ENCODE results near the gene LHX6. TPM values are rescaled to one million over a fixed set of nuclear protein-coding genes. Genes with fewer than 3 reads are reported as not detected.

The LHX6 gene
- polyA plus RNA-seq, 1 donor from 2014 or later: 0.14 TPM

DNA sequence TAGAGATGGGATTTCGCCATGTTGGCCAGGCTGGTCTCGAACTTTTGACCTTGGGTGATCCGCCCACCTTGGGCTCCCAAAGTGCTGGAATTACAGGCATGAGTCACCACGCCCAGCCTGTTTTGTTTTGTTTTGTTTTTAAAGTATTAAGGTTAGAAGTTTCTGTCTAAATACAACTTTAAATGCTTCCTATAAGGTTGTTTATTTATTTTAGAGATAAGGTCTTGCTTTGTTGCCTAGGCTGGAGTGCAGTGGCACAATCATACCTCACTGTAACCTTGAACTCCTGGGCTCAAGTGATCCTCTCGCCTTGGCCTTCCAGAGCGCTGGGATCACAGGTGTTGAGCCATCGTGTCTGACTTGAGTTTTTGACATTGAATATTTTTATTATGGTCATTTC lies 47.3 kb upstream of the LHX6 start:
- H3K9me2 ChIP-seq (ENCODE audit: insufficient read depth, low read length): no peaks in the 10 kb centered on the region
- no peak overlapping the region for H3K27ac ChIP-seq (ENCODE audit: low read length)
- no peaks in the 10 kb centered on the region for H3K79me2 ChIP-seq (replicated peaks; ENCODE audit: insufficient read depth, low read length)
- H3K9ac ChIP-seq (ENCODE audit: low read length): no peak overlapping the region
- no peaks in the 10 kb centered on the region for H4K20me1 ChIP-seq (ENCODE audit: insufficient read depth)
- H3K36me3 ChIP-seq (ENCODE audit: insufficient read depth, low read length): no peaks in the 10 kb centered on the region
- H3K9me3 ChIP-seq (ENCODE audit: low read length): peaks cover 9% of the 10 kb centered on the region
- no peak overlapping the region for H3K4me2 ChIP-seq (ENCODE audit: low read length)
- H2AFZ ChIP-seq (ENCODE audit: low read depth, low read length): no peak overlapping the region
- TF ChIP-seq EZH2 (IDR thresholded peaks at IDR 0.05; ENCODE audit: borderline replicate concordance, insufficient read depth, low read length, poor library complexity, severe bottlenecking) (no peak), SMC3 (conservative IDR thresholded peaks at IDR 0.05; ENCODE audit: poor library complexity) (no peak), EP300 (conservative IDR thresholded peaks at IDR 0.05; ENCODE audit: poor library complexity, severe bottlenecking) (no peak), RAD21 (conservative IDR thresholded peaks at IDR 0.05) (no peak), TAF1 (IDR thresholded peaks at IDR 0.05; ENCODE audit: low read depth) (no peak), MXI1 (conservative IDR thresholded peaks at IDR 0.05; ENCODE audit: poor library complexity, severe bottlenecking) (no peak), POLR2AphosphoS5 (IDR thresholded peaks at IDR 0.05) (no peak)
- TF ChIP-seq, protein P1, sequence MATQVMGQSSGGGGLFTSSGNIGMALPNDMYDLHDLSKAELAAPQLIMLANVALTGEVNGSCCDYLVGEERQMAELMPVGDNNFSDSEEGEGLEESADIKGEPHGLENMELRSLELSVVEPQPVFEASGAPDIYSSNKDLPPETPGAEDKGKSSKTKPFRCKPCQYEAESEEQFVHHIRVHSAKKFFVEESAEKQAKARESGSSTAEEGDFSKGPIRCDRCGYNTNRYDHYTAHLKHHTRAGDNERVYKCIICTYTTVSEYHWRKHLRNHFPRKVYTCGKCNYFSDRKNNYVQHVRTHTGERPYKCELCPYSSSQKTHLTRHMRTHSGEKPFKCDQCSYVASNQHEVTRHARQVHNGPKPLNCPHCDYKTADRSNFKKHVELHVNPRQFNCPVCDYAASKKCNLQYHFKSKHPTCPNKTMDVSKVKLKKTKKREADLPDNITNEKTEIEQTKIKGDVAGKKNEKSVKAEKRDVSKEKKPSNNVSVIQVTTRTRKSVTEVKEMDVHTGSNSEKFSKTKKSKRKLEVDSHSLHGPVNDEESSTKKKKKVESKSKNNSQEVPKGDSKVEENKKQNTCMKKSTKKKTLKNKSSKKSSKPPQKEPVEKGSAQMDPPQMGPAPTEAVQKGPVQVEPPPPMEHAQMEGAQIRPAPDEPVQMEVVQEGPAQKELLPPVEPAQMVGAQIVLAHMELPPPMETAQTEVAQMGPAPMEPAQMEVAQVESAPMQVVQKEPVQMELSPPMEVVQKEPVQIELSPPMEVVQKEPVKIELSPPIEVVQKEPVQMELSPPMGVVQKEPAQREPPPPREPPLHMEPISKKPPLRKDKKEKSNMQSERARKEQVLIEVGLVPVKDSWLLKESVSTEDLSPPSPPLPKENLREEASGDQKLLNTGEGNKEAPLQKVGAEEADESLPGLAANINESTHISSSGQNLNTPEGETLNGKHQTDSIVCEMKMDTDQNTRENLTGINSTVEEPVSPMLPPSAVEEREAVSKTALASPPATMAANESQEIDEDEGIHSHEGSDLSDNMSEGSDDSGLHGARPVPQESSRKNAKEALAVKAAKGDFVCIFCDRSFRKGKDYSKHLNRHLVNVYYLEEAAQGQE (IDR thresholded peaks at IDR 0.05; ENCODE audit: borderline replicate concordance): no peak
- TF ChIP-seq, protein P2, sequence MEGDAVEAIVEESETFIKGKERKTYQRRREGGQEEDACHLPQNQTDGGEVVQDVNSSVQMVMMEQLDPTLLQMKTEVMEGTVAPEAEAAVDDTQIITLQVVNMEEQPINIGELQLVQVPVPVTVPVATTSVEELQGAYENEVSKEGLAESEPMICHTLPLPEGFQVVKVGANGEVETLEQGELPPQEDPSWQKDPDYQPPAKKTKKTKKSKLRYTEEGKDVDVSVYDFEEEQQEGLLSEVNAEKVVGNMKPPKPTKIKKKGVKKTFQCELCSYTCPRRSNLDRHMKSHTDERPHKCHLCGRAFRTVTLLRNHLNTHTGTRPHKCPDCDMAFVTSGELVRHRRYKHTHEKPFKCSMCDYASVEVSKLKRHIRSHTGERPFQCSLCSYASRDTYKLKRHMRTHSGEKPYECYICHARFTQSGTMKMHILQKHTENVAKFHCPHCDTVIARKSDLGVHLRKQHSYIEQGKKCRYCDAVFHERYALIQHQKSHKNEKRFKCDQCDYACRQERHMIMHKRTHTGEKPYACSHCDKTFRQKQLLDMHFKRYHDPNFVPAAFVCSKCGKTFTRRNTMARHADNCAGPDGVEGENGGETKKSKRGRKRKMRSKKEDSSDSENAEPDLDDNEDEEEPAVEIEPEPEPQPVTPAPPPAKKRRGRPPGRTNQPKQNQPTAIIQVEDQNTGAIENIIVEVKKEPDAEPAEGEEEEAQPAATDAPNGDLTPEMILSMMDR (IDR thresholded peaks at IDR 0.05; ENCODE audit: poor library complexity, severe bottlenecking): no peak
- no peak overlapping the region for H3K4me3 ChIP-seq (ENCODE audit: low read length)
- H3F3A ChIP-seq (ENCODE audit: insufficient read depth, low read length, poor library complexity, severe bottlenecking): no peaks in the 10 kb centered on the region
- H3K27me3 ChIP-seq (ENCODE audit: insufficient read depth, low read depth, low read length): no peaks in the 10 kb centered on the region

DNA sequence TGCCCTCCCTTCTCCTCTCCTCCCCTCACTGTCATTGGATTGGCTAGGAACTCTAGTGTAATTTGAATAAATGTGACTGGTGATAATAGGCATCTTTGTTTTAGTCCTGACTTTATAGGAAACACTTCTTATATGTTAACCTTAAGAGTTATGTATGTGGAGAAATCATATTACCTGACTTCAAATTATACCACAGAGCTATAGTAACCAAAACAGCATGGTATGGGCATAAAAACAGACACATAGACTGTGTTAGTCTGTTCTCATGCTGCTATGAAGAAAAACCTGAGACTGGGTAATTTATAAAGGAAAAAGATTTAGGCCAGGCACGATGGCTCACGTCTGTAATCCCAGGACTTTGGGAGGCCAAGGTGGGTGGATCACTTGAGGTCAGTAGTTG lies 45.3 kb upstream of the LHX6 start:
- peaks cover 9% of the 10 kb centered on the region for H3K9me3 ChIP-seq (ENCODE audit: low read length)
- no peak overlapping the region for H3K27ac ChIP-seq (ENCODE audit: low read length)
- no peaks in the 10 kb centered on the region for H3K36me3 ChIP-seq (ENCODE audit: insufficient read depth, low read length)
- no peak overlapping the region for H2AFZ ChIP-seq (ENCODE audit: low read depth, low read length)
- no peak overlapping the region for H3K9ac ChIP-seq (ENCODE audit: low read length)
- no peak overlapping the region for H3K4me2 ChIP-seq (ENCODE audit: low read length)
- no peak overlapping the region for H3K4me3 ChIP-seq (ENCODE audit: low read length)
- no peaks in the 10 kb centered on the region for H3K27me3 ChIP-seq (ENCODE audit: insufficient read depth, low read depth, low read length)
- TF ChIP-seq EP300 (conservative IDR thresholded peaks at IDR 0.05; ENCODE audit: poor library complexity, severe bottlenecking) (no peak), EZH2 (IDR thresholded peaks at IDR 0.05; ENCODE audit: borderline replicate concordance, insufficient read depth, low read length, poor library complexity, severe bottlenecking) (no peak), SMC3 (conservative IDR thresholded peaks at IDR 0.05; ENCODE audit: poor library complexity) (no peak), TAF1 (IDR thresholded peaks at IDR 0.05; ENCODE audit: low read depth) (no peak), MXI1 (conservative IDR thresholded peaks at IDR 0.05; ENCODE audit: poor library complexity, severe bottlenecking) (no peak), RAD21 (conservative IDR thresholded peaks at IDR 0.05) (no peak), POLR2AphosphoS5 (IDR thresholded peaks at IDR 0.05) (no peak)
- TF ChIP-seq, protein P2 (IDR thresholded peaks at IDR 0.05; ENCODE audit: poor library complexity, severe bottlenecking): no peak
- TF ChIP-seq, protein P1 (IDR thresholded peaks at IDR 0.05; ENCODE audit: borderline replicate concordance): no peak
- no peaks in the 10 kb centered on the region for H3F3A ChIP-seq (ENCODE audit: insufficient read depth, low read length, poor library complexity, severe bottlenecking)
- no peaks in the 10 kb centered on the region for H3K79me2 ChIP-seq (replicated peaks; ENCODE audit: insufficient read depth, low read length)
- H3K9me2 ChIP-seq (ENCODE audit: insufficient read depth, low read length): no peaks in the 10 kb centered on the region
- H4K20me1 ChIP-seq (ENCODE audit: insufficient read depth): no peaks in the 10 kb centered on the region
